Ureter (tissue), 1 donor: ENCODE measurements around the gene UNC13B. TPM values are rescaled to one million over a fixed set of nuclear protein-coding genes. Genes with fewer than 3 reads are reported as not detected.
"Not testable (repeated sequence)": the region's sequence is repeated elsewhere in the genome, so short reads cannot be mapped to it uniquely, and the experiment has no call there.

Source experiments
- DNase-seq: peaks from one replicate; pipeline ENCODE4 v3.0.0-alpha.2; 2020; ENCODE audit warnings: low spot score
- total RNA-seq: library from RNA; stranded (reverse); gene quantifications from one replicate; pipeline ENCODE4 v1.2.4, GENCODE V29; 2023
- donor health status: DM: yes; HTN: yes; CAD: no.

UNC13B gene
- total RNA-seq, 1 donor from 2014 or later = 49.5 TPM

GRCh38 chr9:35374436-35374835, 212.6 kb downstream of the UNC13B start:
- DNase-seq = no peak

- no peak for DNase-seq
Measured at GRCh38 chr9:35374910-35375309, 213.1 kb downstream of the UNC13B start.

- DNase-seq = no peak
Measured at GRCh38 chr9:35380039-35380438, 218.2 kb downstream of the UNC13B start.

- DNase-seq = no peak
Measured at GRCh38 chr9:35380619-35381018, 218.8 kb downstream of the UNC13B start.

- DNase-seq = no peak
Measured at GRCh38 chr9:35385042-35385441, 223.2 kb downstream of the UNC13B start.

- DNase-seq = no peak
Measured at GRCh38 chr9:35395076-35395705, 233.4 kb downstream of the UNC13B start.

- no peak for DNase-seq
Measured at GRCh38 chr9:35395706-35396101, 233.9 kb downstream of the UNC13B start.

GRCh38 chr9:35396560-35397215, 234.9 kb downstream of the UNC13B start:
- DNase-seq = no peak

GRCh38 chr9:35397216-35397698, 235.4 kb downstream of the UNC13B start:
- no peak for DNase-seq

- DNase-seq = no peak
Measured at GRCh38 chr9:35397923-35398322, 236.1 kb downstream of the UNC13B start.

GRCh38 chr9:35398651-35399335, 237.0 kb downstream of the UNC13B start:
- DNase-seq = no peak

- DNase-seq = no peak
Measured at GRCh38 chr9:35404865-35405264, 243.1 kb downstream of the UNC13B start.

- DNase-seq = peak; percentile 73
Measured at GRCh38 chr9:35406183-35406959, 244.6 kb downstream of the UNC13B start.

GRCh38 chr9:35407846-35408245, 246.0 kb downstream of the UNC13B start:
- DNase-seq = no peak

GRCh38 chr9:35409434-35409833, 247.6 kb downstream of the UNC13B start:
- DNase-seq = not testable (repeated sequence)

GRCh38 chr9:35414889-35415288, 253.1 kb downstream of the UNC13B start:
- no peak for DNase-seq

GRCh38 chr9:35415402-35416097, 253.7 kb downstream of the UNC13B start:
- no peak for DNase-seq

GRCh38 chr9:35416098-35416427, 254.3 kb downstream of the UNC13B start:
- DNase-seq = no peak

- no peak for DNase-seq
Measured at GRCh38 chr9:35422346-35422745, 260.5 kb downstream of the UNC13B start.

- no peak for DNase-seq
Measured at GRCh38 chr9:35422753-35423152, 260.9 kb downstream of the UNC13B start.

- DNase-seq = no peak
Measured at GRCh38 chr9:35423499-35423898, 261.7 kb downstream of the UNC13B start.
